Tibial nerve (tissue), 4 donors: Measurements from ENCODE around the gene LIPK. TPM values are rescaled to one million over a fixed set of nuclear protein-coding genes. Genes with fewer than 3 reads are reported as not detected.

Experiments used
- DNase-seq, 2 donors: peaks; one replicate each; pipeline ENCODE4 v3.0.0-alpha.2; 2019; ENCODE audit warnings: low spot score in 2 of 2
- H3K27ac ChIP-seq, 4 donors: fragments of 200-600 bp; sonication (generic) in 3 of 4; one replicate each; pipeline ENCODE4 v1.5.1; 2017 to 2019; ENCODE audit warnings: mild to moderate bottlenecking in 1 of 4
- H3K27me3 ChIP-seq, 2 donors: fragments of 200-600 bp; sonication (generic) in 1 of 2; one replicate each; pipeline versions ENCODE4 v1.5.1 to v1.6.0; 2017 to 2019
- H3K36me3 ChIP-seq, 3 donors: fragments of 200-600 bp; sonication (generic); one replicate each; pipeline ENCODE4 v1.5.1; 2018 to 2019
- H3K4me1 ChIP-seq, 4 donors: fragments of 200-600 bp; sonication (generic) in 3 of 4; one replicate each; pipeline ENCODE4 v1.5.1; 2017 to 2019
- H3K4me3 ChIP-seq, 4 donors: fragments of 200-600 bp; sonication (generic) in 3 of 4; one replicate each; pipeline ENCODE4 v1.5.1; 2017 to 2019; ENCODE audit warnings: mild to moderate bottlenecking in 1 of 4, moderate library complexity in 1 of 4
- H3K9me3 ChIP-seq, 4 donors: fragments of 200-600 bp; sonication (generic) in 3 of 4; one replicate each; pipeline ENCODE4 v1.5.1; 2017 to 2019
- CTCF ChIP-seq, 5 experiments: fragments of 200-600 bp in 3 of 5; fragments of 450-650 bp in 2 of 5; sonication (generic) in 3 of 5; IDR thresholded peaks; one replicate each; pipeline ENCODE4 v1.5.1; 2016 to 2019; ENCODE audit warnings: antibody characterized with exemption in 5 of 5, mild to moderate bottlenecking in 3 of 5, moderate library complexity in 2 of 5
- EP300 ChIP-seq, 2 donors: sonication (generic); formaldehyde crosslinking; IDR thresholded peaks; one replicate each; pipeline ENCODE4 v1.6.1; 2017; ENCODE audit warnings: antibody characterized with exemption in 2 of 2, mild to moderate bottlenecking in 1 of 2
- POLR2A ChIP-seq, 2 donors: fragments of 450-650 bp; IDR thresholded peaks; one replicate each; pipeline ENCODE4 v1.6.1; 2017; ENCODE audit warnings: antibody characterized with exemption in 2 of 2, mild to moderate bottlenecking in 2 of 2, moderate library complexity in 2 of 2
- WGBS, 2 donors: methylation state at CpG; one replicate each; pipeline ENCODE4 v1.1.5; 2018; 5-methylcytosine and 5-hydroxymethylcytosine counted together
- total RNA-seq, 4 donors: library from RNA; depleted of rRNA; stranded (reverse); fragments of >200 nt; gene quantifications; one replicate each; pipeline ENCODE4 v1.1.0, GENCODE V29; 2016

Gene LIPK
- total RNA-seq, 4 donors from 2014 or later: not detected

- DNase-seq: peak in 1 of 2 donors; percentile 21
- no peak for TF ChIP-seq CTCF (IDR thresholded peaks at IDR 0.05)
- peak in 1 of 2 donors; percentile 67 for TF ChIP-seq EP300 (IDR thresholded peaks at IDR 0.05)
- WGBS, 2 donors: 68 to 78% methylated on average over 4 of the region's 4 CpGs
- no peaks in the 10 kb centered on the region for H3K9me3 ChIP-seq
- H3K4me3 ChIP-seq: no peak overlapping the region
- no peaks in the 10 kb centered on the region for H3K36me3 ChIP-seq
- H3K4me1 ChIP-seq: no peaks in the 10 kb centered on the region
- no peak overlapping the region for H3K27ac ChIP-seq
- H3K27me3 ChIP-seq: no peaks in the 10 kb centered on the region
Observed at GRCh38 chr10:88792661-88793060, 86.6 kb downstream of the LIPK start.

- Histone ChIP-seq H3K36me3 (no peaks in the 10 kb centered on the region), H3K9me3 (no peaks in the 10 kb centered on the region), H3K4me3 (no peak overlapping the region), H3K27ac (no peak overlapping the region), H3K4me1 (no peaks in the 10 kb centered on the region), H3K27me3 (no peaks in the 10 kb centered on the region)
- no peak for DNase-seq
- TF ChIP-seq EP300 (IDR thresholded peaks at IDR 0.05) (no peak), CTCF (IDR thresholded peaks at IDR 0.05) (no peak)
- WGBS, 2 donors: 45 to 57% methylated on average over 2 of the region's 2 CpGs
Observed at GRCh38 chr10:88793712-88794299, 87.8 kb downstream of the LIPK start.

- no peak for DNase-seq
- TF ChIP-seq CTCF (IDR thresholded peaks at IDR 0.05) (no peak), EP300 (IDR thresholded peaks at IDR 0.05) (no peak), POLR2A (IDR thresholded peaks at IDR 0.05) (no peak)
- H3K27ac ChIP-seq: no peak overlapping the region
- no peaks in the 10 kb centered on the region for H3K4me1 ChIP-seq
- H3K9me3 ChIP-seq: no peaks in the 10 kb centered on the region
- H3K4me3 ChIP-seq: no peak overlapping the region
- H3K36me3 ChIP-seq: no peaks in the 10 kb centered on the region
- WGBS, 2 donors: 61% methylated on average over 1 of the region's 1 CpG
- no peaks in the 10 kb centered on the region for H3K27me3 ChIP-seq
Observed at GRCh38 chr10:88794731-88795130, 88.7 kb downstream of the LIPK start.

GRCh38 chr10:88800152-88801125 is 94.4 kb downstream of the LIPK start:
- Histone ChIP-seq H3K36me3 (no peaks in the 10 kb centered on the region), H3K27me3 (no peaks in the 10 kb centered on the region), H3K4me1 (no peaks in the 10 kb centered on the region), H3K27ac (no peak overlapping the region), H3K4me3 (no peak overlapping the region), H3K9me3 (no peaks in the 10 kb centered on the region)
- 88 to 96% methylated on average over 2 of the region's 2 CpGs for WGBS, 2 donors
- no peak for DNase-seq
- TF ChIP-seq POLR2A (IDR thresholded peaks at IDR 0.05): no peak
- TF ChIP-seq CTCF (IDR thresholded peaks at IDR 0.05): no peak
- no peak for TF ChIP-seq EP300 (IDR thresholded peaks at IDR 0.05)

Other genes starting within 250 kb of the LIPK start
- gene RNLS, start 122.9 kb upstream of the LIPK start, total RNA-seq: 10 to 100 TPM in 3 of 4 donors, 1 to 10 TPM in 1; 7.8 to 37.2 (median 26.2) TPM
- gene LIPJ, start 119.5 kb upstream of the LIPK start, total RNA-seq: under 1 TPM in 3 of 4 donors, not detected in 1; under 0.01 to 0.87 (median 0.42) TPM
- gene LIPF, start 41.8 kb upstream of the LIPK start, total RNA-seq: not detected
- gene LIPN, start 53.8 kb downstream of the LIPK start, total RNA-seq: not detected
- gene LIPM, start 96.5 kb downstream of the LIPK start, total RNA-seq: not detected
- gene ANKRD22, start 145.6 kb downstream of the LIPK start, total RNA-seq: not detected
- 10 to 100 TPM; 14.2 to 34.5 (median 25.5) TPM for gene STAMBPL1, start 174.0 kb downstream of the LIPK start, total RNA-seq
- 100 to 1,000 TPM; 340 to 708 (median 458) TPM for gene ACTA2, start 246.5 kb downstream of the LIPK start, total RNA-seq